ENCODE results near the gene CYP2W1.
"Not testable (repeated sequence)": the region's sequence is repeated elsewhere in the genome, so short reads cannot be mapped to it uniquely, and the experiment has no call there.

The CYP2W1 gene

GRCh38 chr7:1028775-1029636 lies 46.0 kb downstream of the CYP2W1 start:
- DNase-seq (ENCODE audit: low read depth), result no peak

- DNase-seq (ENCODE audit: low read depth), result no peak
Measured at GRCh38 chr7:1029637-1030443, 46.9 kb downstream of the CYP2W1 start.

DNA sequence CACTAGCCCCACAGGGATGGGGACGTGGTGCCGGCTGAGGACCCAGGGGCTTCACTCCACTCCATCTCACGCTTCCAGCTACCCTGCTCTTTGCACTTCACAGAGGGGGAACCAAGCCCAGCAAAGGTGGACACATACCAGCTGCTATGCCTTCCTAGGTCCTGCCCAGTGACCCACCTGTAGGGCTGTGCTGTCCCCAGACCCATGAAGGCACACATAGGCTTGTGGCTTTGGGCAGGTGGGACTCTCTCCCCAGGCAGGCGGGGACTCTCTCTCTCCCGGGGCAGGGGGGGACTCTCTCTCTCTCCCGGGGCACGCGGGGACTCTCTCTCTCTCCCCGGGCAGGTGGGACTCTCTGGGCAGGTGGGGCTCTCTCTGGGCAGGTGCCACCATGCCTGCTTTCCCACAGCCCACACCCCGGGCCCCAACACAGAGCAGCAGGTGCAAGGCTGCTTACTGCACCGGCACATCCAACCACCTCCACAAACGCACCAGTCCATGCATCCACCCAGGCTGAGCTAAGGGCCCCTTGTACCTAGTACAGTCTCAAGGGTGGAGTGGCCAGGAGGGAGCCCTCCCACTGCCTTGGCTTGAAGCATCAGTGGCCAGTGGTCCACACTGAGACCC lies 47.6 kb downstream of the CYP2W1 start:
- no peak for DNase-seq (ENCODE audit: low read depth)

- DNase-seq (ENCODE audit: low read depth), result no peak
Measured at GRCh38 chr7:1031716-1032455, 48.9 kb downstream of the CYP2W1 start.

GRCh38 chr7:1032536-1033181 lies 49.7 kb downstream of the CYP2W1 start:
- no peak for DNase-seq (ENCODE audit: low read depth)

DNA sequence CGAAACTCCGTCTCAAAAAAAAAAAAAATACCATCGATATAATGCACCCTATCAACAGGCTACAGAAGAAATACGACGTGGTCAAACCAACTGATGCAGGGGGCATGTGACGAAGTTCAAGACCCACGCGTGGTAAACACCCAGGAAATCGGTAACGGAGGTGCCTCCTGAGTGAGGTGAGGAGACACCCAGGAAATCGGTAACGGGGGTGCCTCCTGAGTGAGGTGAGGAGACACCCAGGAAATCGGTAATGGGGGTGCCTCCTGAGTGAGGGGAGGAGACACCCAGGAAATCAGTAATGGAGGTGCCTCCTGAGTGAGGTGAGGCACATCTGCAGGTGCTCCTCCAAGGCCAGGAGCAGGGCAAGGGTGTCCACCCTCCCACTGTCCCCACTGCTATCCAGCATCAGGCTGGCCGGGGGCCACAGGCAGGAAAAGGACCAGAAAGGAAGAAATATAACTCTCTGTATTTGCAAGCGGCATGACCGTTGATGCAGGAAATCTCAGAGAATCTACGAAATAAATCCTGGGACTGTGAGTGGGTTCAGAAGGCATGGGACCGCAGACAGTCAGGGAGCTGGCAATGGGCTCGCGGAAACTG lies 50.7 kb downstream of the CYP2W1 start:
- no peak for DNase-seq (ENCODE audit: low read depth)

DNA sequence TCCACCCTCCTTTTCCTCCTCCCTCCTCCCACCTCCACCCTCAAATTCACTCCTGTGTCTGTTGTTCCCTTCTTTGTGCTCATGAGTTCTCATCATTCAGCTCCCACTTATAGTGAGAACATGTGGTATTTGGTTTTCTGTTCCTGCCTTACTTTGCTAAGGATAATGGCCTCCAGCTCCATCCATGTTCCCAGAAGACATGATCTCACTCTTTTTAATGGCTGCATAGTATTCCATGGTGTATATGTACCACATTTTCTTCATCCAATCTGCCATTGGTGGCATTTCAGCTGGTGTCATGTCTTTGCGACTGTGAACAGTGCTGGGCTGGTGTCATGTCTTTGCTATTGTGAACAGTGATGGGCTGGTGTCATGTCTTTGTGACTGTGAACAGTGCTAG lies 51.8 kb downstream of the CYP2W1 start:
- DNase-seq (ENCODE audit: low read depth), result not testable (repeated sequence)

DNA sequence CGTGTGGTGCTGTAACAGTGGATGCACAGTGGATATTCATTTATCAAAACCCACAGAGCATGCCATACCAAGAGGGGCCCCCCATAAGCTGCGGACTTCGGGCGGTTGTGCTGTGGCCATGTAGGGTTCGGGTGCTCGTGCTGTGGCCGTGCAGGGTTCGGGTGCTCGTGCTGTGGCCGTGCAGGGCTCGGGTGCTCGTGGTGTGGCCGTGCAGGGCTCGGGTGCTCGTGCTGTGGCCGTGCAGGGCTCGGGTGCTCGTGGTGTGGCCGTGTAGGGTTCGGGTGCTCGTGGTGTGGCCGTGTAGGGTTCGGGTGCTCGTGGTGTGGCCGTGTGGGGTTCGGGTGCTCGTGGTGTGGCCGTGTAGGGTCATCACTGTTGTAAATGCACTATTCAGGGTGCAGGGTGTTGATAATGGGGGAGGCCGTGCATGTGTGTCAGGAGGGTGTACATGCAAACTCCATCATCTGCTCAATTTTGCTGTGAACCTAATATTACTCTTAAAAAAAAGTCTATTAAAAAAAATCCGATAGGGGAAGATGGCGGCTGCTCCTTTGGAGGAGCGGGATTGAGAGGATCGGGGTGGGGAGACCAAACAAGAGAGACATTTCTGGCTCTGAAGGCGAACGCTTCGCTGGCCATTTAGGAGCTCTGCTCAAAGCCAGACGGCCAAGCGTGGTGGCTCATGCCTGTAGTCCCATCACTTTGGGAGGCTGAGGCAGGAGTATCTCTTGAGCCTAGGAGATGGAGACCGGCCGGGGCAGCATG lies 53.4 kb downstream of the CYP2W1 start:
- DNase-seq (ENCODE audit: low read depth), result not testable (repeated sequence)
